AG09309 (cell line): ENCODE data around the gene IRF2.

ENCODE experiments used
- DNase-seq: peaks from one replicate; pipeline ENCODE4 v3.0.0-alpha.2; 2010; ENCODE audit warnings: low read depth
- H3K4me3 ChIP-seq: 2 replicates; pipeline ENCODE4 v1.5.1; 2011; ENCODE audit warnings: mild to moderate bottlenecking, low read depth, low read length, moderate library complexity; ENCODE audit not compliant: control insufficient read depth
- TF ChIP-seq, protein P1 (sequence below): IDR thresholded peaks from 2 replicates; pipeline ENCODE4 v1.5.1; 2011; ENCODE audit warnings: mild to moderate bottlenecking, low read depth, low read length, inconsistent platforms; ENCODE audit not compliant: insufficient read depth, control insufficient read depth; ENCODE audit errors: missing control alignments

Gene IRF2

GRCh38 chr4:184395451-184395917, 78.9 kb downstream of the IRF2 start:
- no peak overlapping the region for H3K4me3 ChIP-seq
- TF ChIP-seq, protein P1, sequence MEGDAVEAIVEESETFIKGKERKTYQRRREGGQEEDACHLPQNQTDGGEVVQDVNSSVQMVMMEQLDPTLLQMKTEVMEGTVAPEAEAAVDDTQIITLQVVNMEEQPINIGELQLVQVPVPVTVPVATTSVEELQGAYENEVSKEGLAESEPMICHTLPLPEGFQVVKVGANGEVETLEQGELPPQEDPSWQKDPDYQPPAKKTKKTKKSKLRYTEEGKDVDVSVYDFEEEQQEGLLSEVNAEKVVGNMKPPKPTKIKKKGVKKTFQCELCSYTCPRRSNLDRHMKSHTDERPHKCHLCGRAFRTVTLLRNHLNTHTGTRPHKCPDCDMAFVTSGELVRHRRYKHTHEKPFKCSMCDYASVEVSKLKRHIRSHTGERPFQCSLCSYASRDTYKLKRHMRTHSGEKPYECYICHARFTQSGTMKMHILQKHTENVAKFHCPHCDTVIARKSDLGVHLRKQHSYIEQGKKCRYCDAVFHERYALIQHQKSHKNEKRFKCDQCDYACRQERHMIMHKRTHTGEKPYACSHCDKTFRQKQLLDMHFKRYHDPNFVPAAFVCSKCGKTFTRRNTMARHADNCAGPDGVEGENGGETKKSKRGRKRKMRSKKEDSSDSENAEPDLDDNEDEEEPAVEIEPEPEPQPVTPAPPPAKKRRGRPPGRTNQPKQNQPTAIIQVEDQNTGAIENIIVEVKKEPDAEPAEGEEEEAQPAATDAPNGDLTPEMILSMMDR, result no peak
- DNase-seq, result no peak

- no peak for DNase-seq
- H3K4me3 ChIP-seq, result no peak overlapping the region
- TF ChIP-seq, protein P1, result no peak
Measured at GRCh38 chr4:184392748-184393559, 81.4 kb downstream of the IRF2 start.

GRCh38 chr4:184392316-184392715, 82.0 kb downstream of the IRF2 start:
- no peak for DNase-seq
- TF ChIP-seq, protein P1, result no peak
- no peak overlapping the region for H3K4me3 ChIP-seq

- no peak overlapping the region for H3K4me3 ChIP-seq
- DNase-seq, result no peak
Measured at GRCh38 chr4:184389978-184390900, 84.1 kb downstream of the IRF2 start.

DNA sequence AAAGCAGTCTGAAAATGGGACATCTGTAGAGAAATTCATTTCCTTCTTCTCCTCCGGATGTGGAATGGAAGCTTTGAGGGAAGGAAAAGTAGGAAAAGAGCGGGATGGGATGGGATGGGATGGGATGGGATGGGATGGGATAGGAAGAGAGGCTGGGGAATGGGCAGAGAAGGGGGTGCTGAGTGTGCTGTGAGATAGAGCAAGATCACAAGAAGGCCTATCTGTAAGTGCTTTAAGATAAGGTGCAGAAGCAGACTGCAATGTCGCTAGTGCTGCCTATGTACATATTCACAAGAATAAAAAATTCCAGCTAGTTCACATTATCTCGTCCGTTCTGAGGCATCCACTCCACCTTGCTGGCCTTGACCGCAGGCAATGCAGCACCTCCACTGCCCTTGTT, 86.2 kb downstream of the IRF2 start:
- DNase-seq, result no peak
- H3K4me3 ChIP-seq, result no peak overlapping the region
- TF ChIP-seq, protein P1, result no peak

More at GRCh38 chr4:184389978-184390900, 84.1 kb downstream of the IRF2 start:
- TF ChIP-seq, protein P1, result no peak

DNA sequence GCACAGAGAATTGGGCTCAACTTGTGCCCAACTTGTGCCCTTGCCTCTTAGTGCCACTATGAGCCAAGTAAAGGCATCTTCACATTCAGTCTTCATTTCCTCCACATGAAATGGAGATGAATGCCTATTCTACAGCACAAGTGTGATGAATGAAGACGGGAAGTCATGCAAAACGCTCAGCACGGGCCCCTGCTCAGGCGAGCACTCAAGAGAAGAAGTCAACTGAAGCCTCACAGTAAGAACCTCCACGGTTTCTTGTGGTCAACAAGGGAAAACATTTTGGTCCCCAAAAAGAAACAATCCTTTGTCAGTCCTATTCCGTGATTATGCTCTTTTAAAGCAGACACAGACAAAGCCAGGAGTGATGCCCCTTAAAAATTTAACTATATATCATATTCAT, 87.0 kb downstream of the IRF2 start:
- H3K4me3 ChIP-seq, result no peak overlapping the region
- TF ChIP-seq, protein P1, result no peak
- no peak for DNase-seq
